CD4-positive, alpha-beta T cell treated with Interleukin-4 for 1 hour (primary cell): ENCODE measurements around the gene CCT7.
"Not testable (repeated sequence)": the region's sequence is repeated elsewhere in the genome, so short reads cannot be mapped to it uniquely, and the experiment has no call there.

ENCODE experiments used
- DNase-seq, 2 donors: peaks; one replicate each; pipeline ENCODE4 v3.0.0-alpha.2; 2020 to 2022

CCT7 gene

DNA sequence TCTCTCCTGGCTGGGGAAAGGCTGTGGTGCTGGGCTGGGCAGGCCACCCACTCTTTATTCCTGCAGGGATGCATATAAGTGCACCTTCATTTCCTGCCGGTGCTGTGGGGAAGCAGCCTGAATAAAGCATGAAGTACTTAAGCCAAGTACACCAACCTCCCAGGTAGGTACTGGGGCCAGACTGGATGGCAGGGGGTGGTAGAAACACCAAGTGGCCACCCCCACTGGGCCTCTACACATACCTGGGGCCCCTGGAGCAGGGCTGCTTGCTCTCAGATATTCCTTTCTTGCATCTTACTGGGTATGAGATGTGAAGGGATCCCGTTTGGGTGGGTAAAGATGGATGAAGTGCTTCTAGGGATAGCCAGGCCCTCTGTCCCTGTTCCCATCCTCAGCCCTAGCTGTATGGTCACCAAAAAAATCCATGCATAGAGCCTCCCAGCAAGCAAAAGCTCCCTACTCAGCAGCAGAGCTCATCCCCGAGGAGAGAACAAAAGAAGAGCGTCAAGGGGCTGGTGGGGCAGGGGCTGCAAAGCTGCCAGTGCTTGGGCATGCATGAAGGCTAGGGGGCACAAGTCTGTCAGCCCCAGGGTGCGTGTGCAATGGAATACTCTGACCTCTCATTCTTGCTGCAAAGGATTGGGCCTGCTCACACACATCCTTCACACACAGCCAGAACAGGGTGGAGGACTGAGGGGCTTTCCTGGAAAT is 22.0 kb downstream of the CCT7 start:
- DNase-seq = no peak

DNA sequence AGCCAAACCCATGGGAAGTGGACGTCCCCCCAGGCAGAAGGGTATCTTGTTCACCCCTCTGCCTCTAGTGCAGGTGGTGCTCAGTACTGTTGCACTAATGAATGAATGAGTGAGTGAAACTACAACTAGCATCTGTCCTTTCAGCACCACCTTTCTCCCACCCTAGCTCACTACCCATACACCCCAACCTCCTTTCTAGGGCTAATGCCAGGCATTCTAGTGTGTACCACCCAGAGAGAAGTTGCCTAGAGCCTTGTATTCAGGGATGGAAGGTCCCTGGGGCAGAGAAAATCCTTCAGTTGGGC is 22.5 kb downstream of the CCT7 start:
- DNase-seq = no peak

DNA sequence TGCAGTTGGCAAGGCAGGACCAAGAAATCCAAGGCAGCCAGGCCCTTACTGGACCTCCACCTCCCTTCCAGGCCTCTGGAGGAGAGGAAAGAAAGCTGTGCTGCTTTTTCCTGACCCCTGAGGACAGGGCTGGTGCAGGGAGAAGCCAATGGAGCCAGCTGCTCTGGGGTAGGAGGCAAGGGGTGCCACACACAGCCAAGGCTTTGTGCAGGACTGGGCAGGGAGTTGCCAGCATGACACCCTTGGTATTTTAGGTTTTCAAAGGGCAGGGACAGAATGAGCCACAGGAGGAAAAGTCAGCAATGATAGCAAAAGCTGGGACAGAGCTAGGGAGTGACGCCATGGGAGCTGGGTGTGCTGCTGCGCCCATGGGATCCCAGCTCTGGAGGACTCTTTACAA is 22.9 kb downstream of the CCT7 start:
- DNase-seq = no peak

DNA sequence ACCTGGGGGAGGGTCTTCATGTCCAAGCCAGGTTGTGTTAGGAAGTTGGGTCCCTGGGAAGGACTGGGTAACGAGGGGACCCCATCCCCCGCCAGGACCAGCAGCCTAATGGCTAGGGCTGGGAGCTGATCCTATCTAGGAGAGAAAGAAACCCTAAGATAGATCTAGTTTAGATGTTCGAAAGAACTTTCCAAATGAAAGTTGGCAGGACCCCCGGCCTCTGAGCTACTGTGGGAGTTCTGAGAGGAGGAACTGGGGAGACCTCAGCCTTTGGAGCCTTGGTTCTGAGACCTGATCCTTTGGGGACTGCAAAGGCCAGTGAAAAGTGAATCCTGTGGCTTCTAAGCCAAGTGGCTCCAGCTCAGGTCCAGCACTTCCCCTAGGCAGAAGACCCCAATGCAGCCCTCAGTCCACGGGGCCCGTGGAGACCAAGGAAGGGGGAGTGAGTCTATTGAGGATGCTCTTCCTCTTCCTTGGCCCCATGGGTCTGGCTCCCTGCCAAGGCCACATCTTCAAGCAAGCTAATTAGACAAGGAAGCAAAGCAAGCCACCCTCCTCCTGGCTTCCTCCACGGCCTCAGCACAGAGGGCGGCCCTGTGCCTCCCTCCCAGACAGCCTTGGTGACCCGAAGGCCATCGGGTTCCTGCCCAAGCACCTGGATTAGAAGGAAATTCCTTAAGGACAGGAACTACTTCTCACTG is 23.5 kb downstream of the CCT7 start:
- DNase-seq = peak; percentile 13 to 20

DNA sequence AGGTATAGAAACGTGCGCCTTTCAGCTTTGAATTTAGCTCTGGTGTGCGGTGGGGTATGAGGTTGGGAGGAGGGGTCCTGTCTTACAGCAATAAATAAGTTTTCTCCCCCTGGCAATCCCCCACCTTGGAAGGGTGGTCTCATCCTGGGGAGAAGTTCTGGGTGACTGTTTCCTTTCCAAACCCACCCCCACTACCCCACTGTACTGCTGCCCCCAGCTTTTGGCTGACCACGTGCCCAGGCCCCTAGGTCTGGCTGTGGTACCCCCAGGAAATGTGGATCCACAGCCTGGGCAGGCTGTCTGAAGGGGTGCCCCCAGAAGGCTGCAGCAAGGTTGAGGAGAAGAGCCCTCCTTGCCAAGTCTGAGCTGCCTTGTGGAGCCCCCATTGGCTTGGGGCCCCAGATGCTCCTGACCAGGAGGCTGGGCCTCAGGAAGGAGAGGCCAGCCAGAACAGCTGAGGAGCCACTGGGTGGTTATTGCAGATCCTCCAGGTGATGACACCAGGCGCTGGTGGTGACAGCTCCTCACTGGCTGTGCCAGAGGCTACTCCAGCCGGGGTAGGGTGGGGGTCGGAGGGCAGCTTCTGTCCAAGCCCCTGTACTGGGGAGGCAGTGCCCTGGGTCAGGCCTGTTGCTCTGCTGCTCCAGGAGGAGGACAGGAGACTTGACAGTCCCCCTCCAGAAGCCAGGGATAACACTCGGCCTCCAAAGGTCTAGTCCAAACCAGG is 24.2 kb downstream of the CCT7 start:
- DNase-seq = no peak

- no peak for DNase-seq
Measured at GRCh38 chr2:73258913-73259215, 24.8 kb downstream of the CCT7 start.

DNA sequence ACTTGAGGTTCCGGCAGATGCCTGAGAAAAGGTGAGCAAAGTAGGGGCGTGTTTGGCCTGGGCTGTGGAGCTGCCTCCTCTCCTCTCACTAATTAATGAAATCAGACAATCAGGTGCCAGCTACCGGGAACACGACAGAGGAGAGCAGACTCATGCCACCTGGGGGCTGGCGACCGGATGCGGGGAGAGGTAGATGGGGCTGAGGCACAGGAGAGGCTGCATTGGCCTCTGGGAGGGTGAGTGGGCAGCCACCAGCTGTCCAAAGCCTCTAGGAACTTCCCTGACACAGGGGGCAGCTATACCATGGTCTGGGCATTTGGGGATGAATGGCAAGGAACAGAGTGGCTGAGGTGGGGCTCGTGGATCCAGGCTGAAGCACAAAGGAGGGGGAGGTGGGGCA is 25.2 kb downstream of the CCT7 start:
- no peak for DNase-seq

- no peak for DNase-seq
Measured at GRCh38 chr2:73259704-73260337, 25.7 kb downstream of the CCT7 start.

DNA sequence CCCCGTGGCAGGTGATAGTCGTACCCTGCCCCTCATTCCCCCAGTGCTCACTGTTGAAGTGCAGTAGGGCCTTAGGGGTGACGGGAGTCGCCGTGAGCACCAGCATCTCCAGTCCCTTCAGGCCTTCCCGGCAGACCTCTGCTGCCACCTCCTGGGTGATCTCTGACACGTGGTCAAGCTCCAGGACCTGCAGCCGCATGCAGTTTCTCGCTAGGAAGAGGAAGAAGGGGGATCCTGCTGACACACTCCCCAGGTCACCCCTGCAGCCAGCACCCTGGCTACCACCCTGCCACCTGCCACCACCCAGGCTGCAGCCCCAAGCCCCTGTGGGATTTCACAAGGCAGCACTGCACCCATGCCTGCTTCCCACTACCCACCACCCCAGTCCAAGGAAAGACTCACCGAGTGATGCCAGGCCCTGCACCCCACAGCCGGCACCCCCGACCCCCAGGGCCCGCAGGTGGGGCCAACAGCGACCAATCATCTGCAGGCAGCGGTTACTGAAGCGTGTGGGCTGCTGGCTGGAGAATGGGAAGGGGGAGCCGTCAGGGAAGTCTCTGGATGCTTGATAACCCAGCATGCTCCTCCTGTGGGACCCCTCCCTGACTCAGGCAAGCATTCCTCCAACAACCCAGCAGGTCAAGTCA is 26.4 kb downstream of the CCT7 start:
- DNase-seq = no peak

GRCh38 chr2:73262108-73262651 is 28.1 kb downstream of the CCT7 start:
- DNase-seq = no peak

- DNase-seq = not testable (repeated sequence)
Measured at GRCh38 chr2:73262691-73263429, 28.8 kb downstream of the CCT7 start.

DNA sequence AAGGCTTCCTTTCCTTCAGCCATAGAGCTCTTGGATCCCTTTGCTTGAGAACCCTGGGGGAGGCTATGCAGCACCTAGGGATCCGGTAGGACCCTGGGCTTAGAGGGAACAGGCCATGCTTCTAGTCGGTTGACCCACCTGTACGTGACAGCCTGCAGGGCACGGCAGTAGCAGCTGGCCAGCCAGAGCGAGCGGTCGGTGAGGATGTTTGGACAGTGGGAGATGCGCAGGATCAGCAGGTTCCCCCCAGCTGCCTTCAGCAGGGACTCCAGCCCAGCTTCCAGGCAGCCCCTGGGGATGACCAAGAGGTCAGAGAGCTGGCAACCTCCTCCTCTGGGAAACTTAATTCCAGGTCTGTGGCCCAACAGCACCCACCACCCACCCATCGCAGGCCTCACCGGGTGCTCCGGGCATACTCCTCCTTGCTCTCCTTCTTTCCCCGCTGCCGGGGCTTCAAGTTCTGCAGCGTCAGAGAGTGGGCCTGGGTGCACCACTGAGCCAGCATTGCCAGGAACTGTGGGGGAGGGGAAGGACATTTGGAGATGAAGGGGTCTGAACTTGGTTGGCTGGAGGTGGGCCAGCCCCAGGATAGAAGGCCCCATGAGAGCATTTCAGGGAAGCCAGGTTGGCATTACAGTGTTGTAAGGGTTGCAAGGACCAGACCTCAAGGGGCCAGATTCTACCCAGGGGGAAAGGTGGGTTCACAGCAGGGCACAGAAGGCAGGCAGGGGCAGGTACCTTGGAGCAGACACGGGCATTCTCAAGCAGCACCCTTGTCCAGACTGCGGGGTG is 29.6 kb downstream of the CCT7 start:
- DNase-seq = no peak

DNA sequence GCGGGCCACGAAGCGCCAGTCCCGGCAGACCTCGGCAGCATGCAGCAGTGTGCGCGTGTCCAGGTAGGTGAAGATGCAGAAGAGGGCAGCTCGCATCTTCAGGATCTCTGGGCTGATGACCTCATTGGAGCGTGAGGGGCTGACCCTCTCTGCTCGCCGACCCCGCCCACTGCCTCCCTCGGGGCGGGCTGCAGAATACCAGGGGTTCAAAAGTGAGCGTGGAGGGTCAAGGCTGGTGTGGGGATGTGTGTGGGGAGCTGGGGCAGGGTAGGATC is 30.2 kb downstream of the CCT7 start:
- no peak for DNase-seq

DNA sequence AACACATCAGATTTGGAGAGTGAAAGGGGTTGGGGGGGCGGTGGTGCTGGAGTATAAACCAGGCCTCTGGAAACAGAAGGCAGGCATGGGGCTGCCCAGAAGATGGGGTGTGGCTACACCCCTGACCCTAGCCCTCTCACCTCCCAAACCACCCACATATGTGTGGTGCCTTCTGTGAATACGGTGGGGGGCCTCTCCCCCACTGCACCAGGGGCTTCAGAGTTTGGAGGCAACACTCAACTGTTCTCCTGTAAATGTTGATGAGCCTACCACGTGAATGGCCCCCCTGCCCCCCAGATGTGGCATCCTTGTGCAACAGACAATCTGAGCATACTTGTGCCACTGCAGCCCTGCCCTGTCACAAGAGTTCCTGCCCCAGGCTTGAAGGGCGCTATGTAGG is 30.7 kb downstream of the CCT7 start:
- DNase-seq = no peak

DNA sequence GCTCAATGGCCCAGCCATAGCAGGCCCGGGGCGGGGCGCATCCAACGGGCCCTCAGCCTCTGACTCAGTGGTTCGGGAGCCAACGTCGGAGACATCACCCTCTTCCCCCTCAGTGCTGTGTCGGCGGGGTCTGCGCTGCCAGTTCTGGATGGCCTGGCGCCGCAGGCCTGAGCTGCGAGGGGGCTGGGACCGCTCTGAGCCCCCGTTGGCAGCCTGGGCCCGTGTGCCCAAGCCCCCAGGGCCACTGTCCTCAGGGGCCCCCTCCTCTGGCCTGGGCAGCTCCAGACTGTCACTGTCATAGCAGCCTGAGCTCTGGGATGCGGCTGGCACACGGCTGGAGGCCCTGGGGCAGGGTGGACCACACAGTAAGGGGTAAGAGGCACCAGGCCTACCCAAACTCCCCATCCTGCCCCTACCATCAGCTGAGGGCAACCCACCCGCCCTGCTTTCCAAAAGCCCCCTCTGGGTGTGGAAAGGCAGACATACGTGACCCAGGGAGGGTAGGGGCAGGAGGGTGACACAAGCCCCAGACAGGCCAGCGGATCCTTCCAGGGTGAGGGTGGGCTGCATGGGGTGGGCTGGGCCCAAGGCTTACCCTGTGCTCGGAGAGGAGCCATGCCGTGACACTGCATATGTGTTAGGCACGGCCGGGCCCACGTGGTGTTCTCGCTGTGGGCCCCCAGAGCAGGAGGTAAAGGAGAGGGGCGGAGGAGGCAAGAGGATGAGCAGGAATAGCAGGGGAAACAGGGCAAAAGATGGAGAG is 31.4 kb downstream of the CCT7 start:
- no peak for DNase-seq

DNA sequence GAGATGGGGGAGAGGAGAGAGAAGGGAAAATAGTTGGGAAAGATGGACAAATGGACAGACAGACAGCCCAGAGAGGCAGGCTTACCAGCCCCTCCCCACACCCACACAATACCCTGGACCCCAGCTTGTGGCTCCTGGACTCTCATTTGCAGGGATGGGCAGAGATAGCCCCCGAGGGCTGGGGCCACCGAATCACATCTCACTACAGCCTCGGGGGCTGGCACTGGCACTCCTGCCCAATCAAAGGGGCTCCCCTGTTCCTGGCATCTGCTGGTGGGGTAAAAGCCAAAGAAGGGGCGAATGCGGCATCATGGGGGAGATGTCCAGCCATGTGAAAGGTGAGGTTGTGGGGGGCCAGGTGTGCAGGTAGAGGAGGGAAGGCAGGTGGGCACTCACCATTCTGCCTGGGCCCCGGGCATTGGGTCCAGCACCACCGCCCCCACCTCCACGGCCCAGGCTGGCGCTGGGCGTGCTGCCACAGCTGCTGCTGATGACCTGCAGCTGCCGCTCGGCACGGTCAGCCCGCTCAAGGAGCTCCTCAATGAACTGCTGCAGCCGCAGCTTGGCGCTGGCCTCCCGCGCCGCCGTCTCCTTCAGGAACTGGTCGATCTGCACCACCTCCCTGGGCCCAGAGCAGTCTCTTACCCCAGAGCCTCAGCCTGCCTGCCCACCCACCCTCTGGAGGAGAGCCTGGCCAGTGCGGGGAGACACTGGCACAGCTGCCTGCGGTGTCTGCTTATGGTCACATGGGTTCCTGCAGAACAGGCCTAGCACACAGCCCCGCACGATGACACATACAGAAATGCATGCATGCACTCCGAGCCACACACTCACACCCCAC is 32.2 kb downstream of the CCT7 start:
- no peak for DNase-seq

DNA sequence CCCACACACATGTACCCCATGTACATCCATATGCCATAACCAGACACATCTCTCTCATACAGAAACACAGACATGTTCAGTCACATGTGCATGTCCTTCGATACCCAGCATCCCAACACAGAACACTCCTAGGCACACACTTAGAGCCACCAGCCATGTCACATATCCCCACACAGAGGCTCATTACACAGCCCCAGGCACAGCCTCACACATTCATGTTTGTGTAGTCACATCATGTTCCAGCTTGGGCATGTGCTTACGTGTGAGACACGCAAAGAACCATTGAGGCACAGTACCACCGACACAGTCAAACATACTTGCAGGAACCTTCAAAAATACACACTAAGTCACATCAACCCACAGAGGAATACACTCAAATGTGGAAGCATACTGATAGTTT is 32.9 kb downstream of the CCT7 start:
- no peak for DNase-seq

DNA sequence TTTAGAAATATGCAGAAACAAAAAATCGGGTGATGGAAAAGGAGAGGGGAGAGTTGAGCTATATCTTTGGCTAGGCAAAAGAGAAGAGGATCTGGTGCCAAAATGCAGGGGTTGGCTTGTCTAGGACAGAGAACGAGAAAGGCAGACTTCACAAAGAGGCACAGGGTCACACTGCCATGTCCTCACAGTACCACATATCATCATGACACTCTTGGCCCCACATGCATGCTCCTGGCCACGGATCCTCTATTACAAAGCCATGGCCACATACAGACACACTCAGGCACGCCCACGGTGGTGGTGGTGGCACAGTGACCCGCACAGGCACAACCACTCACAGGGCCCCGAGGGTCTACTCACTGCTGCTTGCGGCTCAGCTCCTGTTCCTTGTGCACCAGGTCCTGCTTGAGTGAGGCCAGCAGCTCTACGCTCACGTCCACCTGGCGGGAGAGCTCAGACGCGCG is 34.3 kb downstream of the CCT7 start:
- DNase-seq = no peak

- peak; percentile 85 to 86 for DNase-seq
Measured at GRCh38 chr2:73268830-73269685, 35.0 kb downstream of the CCT7 start.
